H1 (cell line): ENCODE data around the gene SPINK4. TPM values are rescaled to one million over a fixed set of nuclear protein-coding genes. Genes with fewer than 3 reads are reported as not detected.

Experiments used
- CTCF ChIA-PET: fragments of 300-600 bp; sonication (Branson Sonifier 250); formaldehyde crosslinking; loops from one replicate; lab custom pipeline; 2021; ENCODE audit not compliant: partially characterized antibody; lab: Charles Lee
- POLR2A ChIA-PET: fragments of 300-600 bp; sonication (Branson Sonifier 250); formaldehyde crosslinking; loops from one replicate; lab custom pipeline; 2021; ENCODE audit warnings: inconsistent platforms; ENCODE audit not compliant: partially characterized antibody; lab: Charles Lee
- DNase-seq, 2 experiments: peaks; one replicate each; pipeline versions ENCODE4 v3.0.0 to v3.0.0-alpha.2; 2010 to 2022; ENCODE audit warnings: low spot score in 2 of 2, low read depth in 1 of 2, mixed read lengths in 1 of 2
- FAIRE-seq: peaks from 2 replicates; lab custom pipeline; 2011; peaks lifted over from hg19 to GRCh38; lab: Jason Lieb, UNC
- H2AFZ ChIP-seq: 2 replicates; pipeline ENCODE4 v1.8.1; 2012; ENCODE audit warnings: low read length, inconsistent platforms
- H2AK5ac ChIP-seq: 2 replicates; pipeline ENCODE4 v1.6.1; 2013; ENCODE audit warnings: low read depth, low read length
- H2BK120ac ChIP-seq: replicated peaks from 2 replicates; pipeline ENCODE3; 2013; ENCODE audit warnings: low read depth, low read length, inconsistent platforms
- H2BK12ac ChIP-seq: 2 replicates; pipeline ENCODE4 v1.6.1; 2013; ENCODE audit warnings: low read depth, low read length
- H2BK15ac ChIP-seq: 2 replicates; pipeline ENCODE4 v1.6.1; 2013; ENCODE audit warnings: low read length
- H2BK20ac ChIP-seq: 2 replicates; pipeline ENCODE4 v1.6.1; 2013; ENCODE audit warnings: low read length
- H2BK5ac ChIP-seq: 2 replicates; pipeline ENCODE4 v1.6.1; 2013; ENCODE audit warnings: low read depth, low read length
- H3K14ac ChIP-seq: 2 replicates; pipeline ENCODE4 v1.6.1; 2013; ENCODE audit warnings: inconsistent platforms; ENCODE audit not compliant: insufficient read length
- H3K18ac ChIP-seq: 2 replicates; pipeline ENCODE4 v1.6.1; 2013; ENCODE audit warnings: low read length; ENCODE audit errors: extremely low read depth
- H3K23ac ChIP-seq: 2 replicates; pipeline ENCODE4 v1.6.1; 2013; ENCODE audit warnings: inconsistent platforms; ENCODE audit not compliant: insufficient read length
- H3K23me2 ChIP-seq: 2 replicates; pipeline ENCODE4 v1.6.1; 2013; ENCODE audit warnings: low read depth, low read length
- H3K27ac ChIP-seq: 2 replicates; pipeline ENCODE4 v1.6.1; 2011; ENCODE audit warnings: low read depth, low read length, inconsistent platforms
- H3K27me3 ChIP-seq, 4 experiments: replicated peaks in 1 of 4; 1 replicate in 1 of 4; 2 replicates in 3 of 4; pipeline versions ENCODE4 v1.6.1 to v1.8.1; 2011 to 2013; ENCODE audit warnings: low read length in 3 of 4, mild to moderate bottlenecking in 3 of 4, inconsistent platforms in 2 of 4, mixed read lengths in 2 of 4, moderate library complexity in 1 of 4; ENCODE audit not compliant: control insufficient read depth in 3 of 4, insufficient read depth in 3 of 4; ENCODE audit errors: extremely low read depth in 1 of 4
- H3K36me3 ChIP-seq, 4 experiments: 2 replicates each; pipeline versions ENCODE4 v1.6.1 to v1.8.1; 2011 to 2013; ENCODE audit warnings: mild to moderate bottlenecking in 4 of 4, low read length in 3 of 4, moderate library complexity in 2 of 4, control low read depth in 1 of 4, inconsistent platforms in 1 of 4; ENCODE audit not compliant: insufficient read depth in 4 of 4, control insufficient read depth in 2 of 4
- H3K4ac ChIP-seq: replicated peaks from 2 replicates; pipeline ENCODE3; 2013; ENCODE audit warnings: low read length, low read depth, mixed read lengths, inconsistent platforms; ENCODE audit not compliant: insufficient read length
- H3K4me1 ChIP-seq, 4 experiments: replicated peaks in 1 of 4; 1 replicate in 1 of 4; 2 replicates in 3 of 4; pipeline versions ENCODE4 v1.6.1 to v1.8.1; 2011 to 2013; ENCODE audit warnings: low read length in 3 of 4, inconsistent platforms in 2 of 4, mixed read lengths in 1 of 4; ENCODE audit not compliant: insufficient read depth in 4 of 4, control insufficient read depth in 3 of 4
- H3K4me2 ChIP-seq, 2 experiments: 2 replicates each; pipeline versions ENCODE4 v1.6.1 to v1.8.1; 2011 to 2013; ENCODE audit warnings: low read depth in 2 of 2, low read length in 2 of 2, control low read depth in 1 of 2, inconsistent platforms in 1 of 2, mild to moderate bottlenecking in 1 of 2; ENCODE audit not compliant: insufficient read depth in 1 of 2
- H3K4me3 ChIP-seq, 4 experiments: fragments of 200-600, 300-600 bp in 1 of 4; sonication (generic), shearing (Covaris generic), sonication (Bioruptor Twin) in 1 of 4; 2 replicates each; pipeline versions ENCODE4 v1.5.1 to v1.8.1; 2011 to 2016; ENCODE audit warnings: low read length in 4 of 4, low read depth in 3 of 4, control low read depth in 2 of 4, inconsistent platforms in 2 of 4, mild to moderate bottlenecking in 2 of 4, mixed read lengths in 1 of 4, moderate library complexity in 1 of 4; ENCODE audit not compliant: insufficient read depth in 2 of 4; ENCODE audit errors: extremely low read depth in 1 of 4
- H3K56ac ChIP-seq: replicated peaks from 2 replicates; pipeline ENCODE3; 2013; ENCODE audit warnings: low read depth, mild to moderate bottlenecking, mixed read lengths, low read length, inconsistent platforms; ENCODE audit not compliant: insufficient read length
- H3K79me1 ChIP-seq: 2 replicates; pipeline ENCODE4 v1.6.1; 2013; ENCODE audit warnings: low read depth, low read length, control low read depth
- H3K79me2 ChIP-seq, 2 experiments: 2 replicates each; pipeline versions ENCODE4 v1.6.1 to v1.8.1; 2012 to 2013; ENCODE audit warnings: low read length in 2 of 2, mild to moderate bottlenecking in 2 of 2, inconsistent platforms in 1 of 2; ENCODE audit not compliant: insufficient read depth in 2 of 2, control insufficient read depth in 1 of 2
- H3K9ac ChIP-seq, 4 experiments: replicated peaks in 1 of 4; 1 replicate in 1 of 4; 2 replicates in 3 of 4; pipeline versions ENCODE4 v1.6.1 to v1.8.1; 2011 to 2013; ENCODE audit warnings: low read depth in 3 of 4, low read length in 3 of 4, control low read depth in 2 of 4, mild to moderate bottlenecking in 2 of 4, moderate library complexity in 2 of 4, inconsistent platforms in 1 of 4; ENCODE audit errors: extremely low read depth in 1 of 4
- H3K9me3 ChIP-seq, 2 experiments: 2 replicates each; pipeline versions ENCODE4 v1.6.1 to v1.8.1; 2012 to 2013; ENCODE audit warnings: mild to moderate bottlenecking in 2 of 2, moderate library complexity in 2 of 2, control low read depth in 1 of 2, inconsistent platforms in 1 of 2, low read depth in 1 of 2, low read length in 1 of 2, mixed read lengths in 1 of 2; ENCODE audit not compliant: insufficient read depth in 2 of 2
- H4K20me1 ChIP-seq, 2 experiments: replicated peaks in 1 of 2; 2 replicates each; pipeline versions ENCODE3 to v1.8.1; 2011 to 2013; ENCODE audit warnings: inconsistent platforms in 2 of 2, low read length in 2 of 2, mild to moderate bottlenecking in 1 of 2; ENCODE audit not compliant: insufficient read depth in 2 of 2, control insufficient read depth in 1 of 2
- H4K5ac ChIP-seq: 2 replicates; pipeline ENCODE4 v1.6.1; 2013; ENCODE audit warnings: low read length, low read depth, mixed read lengths, inconsistent platforms; ENCODE audit not compliant: insufficient read length
- H4K8ac ChIP-seq: 2 replicates; pipeline ENCODE4 v1.8.0; 2013; ENCODE audit warnings: mild to moderate bottlenecking, moderate library complexity, low read length, inconsistent platforms; ENCODE audit not compliant: insufficient read depth; ENCODE audit errors: extremely low read depth
- H4K91ac ChIP-seq: replicated peaks from 2 replicates; pipeline ENCODE3; 2013; ENCODE audit warnings: low read length, mixed read lengths, inconsistent platforms; ENCODE audit not compliant: insufficient read length
- CBX8 ChIP-seq: fragments of 300-800, 300-1000 bp; sonication (generic); IDR thresholded peaks from 2 replicates; pipeline ENCODE4 v1.7.1; 2016; ENCODE audit warnings: low read depth, low read length, borderline replicate concordance
- CHD2 ChIP-seq: IDR thresholded peaks from 2 replicates; pipeline ENCODE4 v1.6.1; 2012; ENCODE audit warnings: low read length, improper control_type of control experiment
- CREB1 ChIP-seq: IDR thresholded peaks from 2 replicates; pipeline ENCODE4 v1.6.1; 2012; ENCODE audit warnings: inconsistent platforms
- EGR1 ChIP-seq: IDR thresholded peaks from 2 replicates; pipeline ENCODE4 v1.6.1; 2011; ENCODE audit warnings: low read depth, low read length, borderline replicate concordance
- GTF2F1 ChIP-seq: IDR thresholded peaks from 2 replicates; pipeline ENCODE4 v1.6.1; 2012; ENCODE audit warnings: low read depth, low read length, improper control_type of control experiment, borderline replicate concordance
- JUN ChIP-seq: IDR thresholded peaks from 2 replicates; pipeline ENCODE4 v1.6.1; 2011; ENCODE audit warnings: low read depth, mild to moderate bottlenecking, improper control_type of control experiment, low read length
- POU5F1 ChIP-seq: IDR thresholded peaks from 2 replicates; pipeline ENCODE4 v1.6.1; 2011; ENCODE audit warnings: low read depth, mild to moderate bottlenecking, low read length, moderate library complexity
- RFX5 ChIP-seq: IDR thresholded peaks from 2 replicates; pipeline ENCODE4 v1.6.1; 2011; ENCODE audit warnings: low read depth, low read length, improper control_type of control experiment, borderline replicate concordance
- SIX5 ChIP-seq: IDR thresholded peaks from 2 replicates; pipeline ENCODE4 v1.6.1; 2011; ENCODE audit warnings: mild to moderate bottlenecking, low read depth, low read length
- TCF12 ChIP-seq: IDR thresholded peaks from 2 replicates; pipeline ENCODE4 v1.6.1; 2011; ENCODE audit warnings: low read depth, mild to moderate bottlenecking, low read length
- TEAD4 ChIP-seq: IDR thresholded peaks from 2 replicates; pipeline ENCODE4 v1.6.1; 2012; ENCODE audit warnings: low read depth, low read length, inconsistent platforms, mixed read lengths
- WGBS, 2 experiments: shearing (Covaris generic) in 1 of 2; methylation state at CpG; one replicate each; pipeline versions ENCODE4 v1.1.6 to v1.1.7; 2013 to 2015; ENCODE audit warnings: low lambda C conversion rate in 2 of 2, mixed read lengths in 2 of 2, inconsistent platforms in 1 of 2, low coverage in 1 of 2, missing lambda C conversion rate in 1 of 2; ENCODE audit not compliant: insufficient replicate concordance in 2 of 2, insufficient coverage in 1 of 2, insufficient read length in 1 of 2; ENCODE audit errors: extremely low coverage in 1 of 2, missing lambda C conversion rate in 1 of 2; 5-methylcytosine and 5-hydroxymethylcytosine counted together
- polyA plus RNA-seq, 7 experiments: library from polyadenylated mRNA; depleted of rRNA in 3 of 7; stranded (reverse) in 5 of 7; unstranded in 2 of 7; fragments of >200 nt in 5 of 7; fragments of 200-250 nt in 2 of 7; gene quantifications; 1 replicate in 5 of 7; 2 replicates in 1 of 7; 4 replicates in 1 of 7; pipeline versions ENCODE4 v1.2.1 to v1.2.3, GENCODE V29; 2011 to 2013; ENCODE audit warnings: missing spikeins in 2 of 7, mixed read lengths in 2 of 7
- total RNA-seq: library from RNA; stranded (reverse); fragmentation: NEBNext Ultra II Directional; extraction: Animal tissue kit (Norgen Biotek cat#: 25700); gene quantifications from 2 replicates; pipeline ENCODE4 v1.2.1, GENCODE V29; 2021
- TF ChIP-seq, protein P1 (sequence below): IDR thresholded peaks from 2 replicates; pipeline ENCODE4 v1.6.1; 2012; ENCODE audit warnings: inconsistent platforms

SPINK4 gene
- total and polyA plus RNA-seq, 2 of the 8 experiments (the other 6 are each of a cell fraction or from before 2014, with no cell fraction given), result not detected

DNA sequence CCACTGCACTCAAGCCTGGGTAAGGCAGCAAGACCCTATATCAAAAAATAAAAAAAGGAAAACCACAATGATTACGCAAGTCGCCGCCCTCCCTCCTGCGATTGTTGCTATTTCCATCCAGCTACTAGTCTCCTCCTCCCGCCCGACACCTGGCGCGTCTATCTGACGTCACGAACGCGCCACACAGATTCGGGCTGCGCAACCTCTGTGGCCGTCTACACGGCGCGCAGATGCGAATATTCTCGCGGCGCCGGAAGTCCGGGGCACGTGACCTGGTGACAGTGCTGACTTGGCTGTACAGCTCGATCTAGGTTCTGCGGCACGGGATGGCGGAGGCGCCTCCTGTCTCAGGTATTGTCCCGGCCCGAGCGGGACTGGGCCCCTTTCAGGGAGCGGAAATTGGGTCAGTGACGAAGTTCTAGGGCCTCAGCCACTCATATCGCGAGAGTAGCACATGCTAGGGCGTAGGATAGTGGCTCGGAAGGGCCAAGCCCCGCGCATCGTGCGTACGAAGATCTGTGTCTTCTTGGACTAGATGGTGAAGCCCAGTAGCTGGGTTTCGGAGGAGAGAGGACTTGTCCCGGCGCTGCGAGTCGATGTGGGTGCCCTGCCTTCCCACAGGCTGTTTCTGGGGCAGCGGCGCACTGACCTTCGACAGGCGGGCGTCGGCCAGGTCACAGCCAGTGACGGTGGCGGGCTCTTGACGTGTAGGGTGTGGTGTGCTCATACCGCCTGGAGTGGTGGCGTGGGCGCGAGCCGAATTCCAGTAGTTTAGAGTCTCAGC lies 50.5 kb downstream of the SPINK4 start, which contains the start of gene NFX1:
Gene NFX1, plus strand, starts transcription at position 270 of the 784 bp plus-strand sequence. Its CDS starts 57 bp downstream, at position 327.
- no peak within 1 kb of the TSS for H2BK20ac ChIP-seq
- peak within 1 kb of the TSS; percentile 90 for H3K4ac ChIP-seq
- CTCF ChIA-PET, result interaction anchor here (0.6 to 2.1 kb wide), 5 partner anchors 26 to 177 kb away, joined by 3 to 7 read pairs (median 3); no protein-coding TSS in a partner anchor
- H3K4me3 ChIP-seq, result peak within 1 kb of the TSS; percentile 84 to 97 (median 90)
- no peaks in the 10 kb centered on the region for H3K27me3 ChIP-seq
- FAIRE-seq (peak; percentile 32), DNase-seq (peak; percentile 85 to 96)
- H2AFZ ChIP-seq, result peak within 1 kb of the TSS; percentile 78; the same call in 1 of the 2 replicates
- H3K4me1 ChIP-seq, result peaks cover 0 to 8% (median 2%) of the 10 kb centered on the region in 4 experiments; a peak in 3 of 7 replicates
- H4K5ac ChIP-seq, result peak within 1 kb of the TSS; percentile 99
- peak within 1 kb of the TSS; percentile 99 for H3K27ac ChIP-seq
- H3K4me2 ChIP-seq, result peak within 1 kb of the TSS; percentile 74 to 85
- H2BK5ac ChIP-seq, result peak within 1 kb of the TSS; percentile 99
- H4K91ac ChIP-seq, result peak within 1 kb of the TSS; percentile 95
- H3K9me3 ChIP-seq, result no peaks in the 10 kb centered on the region
- H4K20me1 ChIP-seq, result no peaks in the 10 kb centered on the region
- peak within 1 kb of the TSS; percentile 91 to 100 (median 98) for H3K9ac ChIP-seq
- H3K18ac ChIP-seq, result peak within 1 kb of the TSS; percentile 91
- peak within 1 kb of the TSS; percentile 92 for H2BK120ac ChIP-seq
- H2BK12ac ChIP-seq, result peak within 1 kb of the TSS; percentile 91; the same call in 1 of the 2 replicates
- peaks cover 0 to 40% of the 10 kb centered on the region in 2 experiments; a peak in 3 of 4 replicates for H3K79me2 ChIP-seq
- H4K8ac ChIP-seq, result peak within 1 kb of the TSS; percentile 100
- 1% methylated on average over 62 of the region's 63 CpGs; no CpG with 5 or more reads in 1 of the 2 experiments for WGBS, 2 experiments
- peak within 1 kb of the TSS; percentile 3; the same call in 1 of the 2 replicates for H2AK5ac ChIP-seq
- H3K14ac ChIP-seq, result no peak within 1 kb of the TSS
- no peaks in the 10 kb centered on the region; the same call in 1 of the 2 replicates for H3K23me2 ChIP-seq
- H3K56ac ChIP-seq, result peak within 1 kb of the TSS; percentile 96
- H3K23ac ChIP-seq, result no peak within 1 kb of the TSS
- POLR2A ChIA-PET, result interaction anchor here (0.6 to 4.3 kb wide), 25 partner anchors 9 to 740 kb away, joined by 3 to 29 read pairs (median 4); partner anchors contain the start of genes ANKRD18B, BAG1, CHMP5 and DNAJA1
- peak within 1 kb of the TSS; percentile 98; the same call in 1 of the 2 replicates for H2BK15ac ChIP-seq
- H3K36me3 ChIP-seq, result peaks cover 0 to 14% (median 7%) of the 10 kb centered on the region in 4 experiments; a peak in 4 of 8 replicates
- peaks cover 3% of the 10 kb centered on the region for H3K79me1 ChIP-seq
- TF ChIP-seq CHD2 (peak; percentile 68; the same call in 1 of the 2 replicates), TCF12 (no peak), CBX8 (no peak), CREB1 (peak; percentile 99), POU5F1 (no peak), JUN (no peak), EGR1 (peak; percentile 78; the same call in 1 of the 2 replicates), RFX5 (no peak), SIX5 (no peak), GTF2F1 (0 out of 2 replicates have a peak, but pooled peaks have one; percentile 36), TEAD4 (peak; percentile 13; the same call in 1 of the 2 replicates)
- TF ChIP-seq, protein P1, sequence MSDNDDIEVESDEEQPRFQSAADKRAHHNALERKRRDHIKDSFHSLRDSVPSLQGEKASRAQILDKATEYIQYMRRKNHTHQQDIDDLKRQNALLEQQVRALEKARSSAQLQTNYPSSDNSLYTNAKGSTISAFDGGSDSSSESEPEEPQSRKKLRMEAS, result peak; percentile 96
